NOMO-1 (cell line): Measurements from ENCODE around the gene GRIN2B.
A peak's percentile ranks its signal among the peaks of the same experiment; 100 is the strongest.

Experiments used
- DNase-seq, 2 experiments: peaks; one replicate each; lab custom pipeline; 2025; ENCODE audit not compliant: unreplicated experiment in 2 of 2; lab: John Stamatoyannopoulos, UW

The GRIN2B gene

GRCh38 chr12:13959131-13959723 is 22.2 kb downstream of the GRIN2B start:
- no peak for DNase-seq

- no peak for DNase-seq
These were observed 23.8 kb downstream of the GRIN2B start for GRCh38 chr12:13957576-13957975.

- no peak for DNase-seq
These were observed 25.3 kb downstream of the GRIN2B start for GRCh38 chr12:13956060-13956590.

- DNase-seq, result no peak
These were observed 29.3 kb downstream of the GRIN2B start for GRCh38 chr12:13952096-13952495.

GRCh38 chr12:13950502-13950901 is 30.9 kb downstream of the GRIN2B start:
- DNase-seq, result no peak

GRCh38 chr12:13948621-13949020 is 32.8 kb downstream of the GRIN2B start:
- no peak for DNase-seq

GRCh38 chr12:13947276-13947946 is 34.0 kb downstream of the GRIN2B start:
- DNase-seq, result no peak

- no peak for DNase-seq
These were observed 35.8 kb downstream of the GRIN2B start for GRCh38 chr12:13945641-13946040.

GRCh38 chr12:13945236-13945635 is 36.2 kb downstream of the GRIN2B start:
- no peak for DNase-seq

- no peak for DNase-seq
These were observed 38.6 kb downstream of the GRIN2B start for GRCh38 chr12:13942826-13943225.

GRCh38 chr12:13941258-13942249 is 39.8 kb downstream of the GRIN2B start:
- DNase-seq, result peak; percentile 1 to 30

- no peak for DNase-seq
These were observed 41.0 kb downstream of the GRIN2B start for GRCh38 chr12:13940335-13940865.

- peak; percentile 1 to 26 for DNase-seq
These were observed 43.7 kb downstream of the GRIN2B start for GRCh38 chr12:13937735-13938134.

- DNase-seq, result no peak
These were observed 46.2 kb downstream of the GRIN2B start for GRCh38 chr12:13935169-13935568.
